GM20431 (cell line): Measurements from ENCODE around the gene ANKRD65.
"Not testable (repeated sequence)": the region's sequence is repeated elsewhere in the genome, so short reads cannot be mapped to it uniquely, and the experiment has no call there.

Experiments
- in situ Hi-C: fragments of 300-500 bp; cut with MseI, MboI; formaldehyde crosslinking; loops from one replicate; pipeline ENCODE4 v1.15.0; 2020; ENCODE audit warnings: low sequenced_read_pairs; ENCODE audit not compliant: unreplicated experiment

ANKRD65 gene

DNA sequence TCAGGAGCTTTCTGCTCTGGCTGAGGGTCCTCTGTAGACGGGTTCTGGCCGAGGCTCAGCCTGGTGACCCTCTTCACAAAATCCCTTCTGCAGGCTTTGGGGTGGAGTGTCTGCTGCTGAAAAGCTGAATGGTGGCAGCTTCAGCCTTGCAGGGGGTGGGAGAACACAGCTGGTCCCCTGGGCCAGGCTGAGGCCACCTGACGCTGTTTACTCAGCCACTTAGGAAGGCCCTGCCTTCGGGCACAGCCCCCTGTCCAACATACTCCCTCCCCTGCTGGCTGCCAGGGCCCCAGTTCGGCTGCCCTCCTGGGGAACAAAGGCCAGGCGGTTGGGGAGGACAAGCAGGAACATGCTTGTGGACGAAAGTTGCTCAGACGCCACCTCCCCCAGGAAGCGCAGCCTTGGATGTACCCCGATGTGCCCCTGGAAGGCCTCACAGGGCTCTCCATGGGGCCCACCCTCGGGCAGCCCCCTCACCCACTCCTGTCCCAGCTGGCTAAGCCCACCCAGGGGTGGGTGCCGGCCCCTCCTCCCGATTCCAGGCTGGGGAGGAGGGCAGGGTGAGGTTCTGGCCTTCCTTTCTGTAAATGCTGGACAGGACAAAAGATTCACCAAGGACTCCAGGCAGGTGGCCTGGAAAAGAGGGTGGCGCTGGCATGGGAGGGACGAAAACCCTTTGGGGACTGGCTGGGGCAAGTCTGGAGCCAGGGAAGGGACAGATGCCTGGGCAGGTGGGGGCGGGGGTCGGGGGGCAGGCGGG, at the start of gene ANKRD65:
Gene ANKRD65, minus strand, starts transcription at position 130 of the 760 bp plus-strand sequence. CDS start 271 bp downstream, outside the sequence.
- in situ Hi-C loops, result no loop called here

GRCh38 chr1:1468196-1468985, 47.3 kb upstream of the ANKRD65 start:
- in situ Hi-C loops, result not testable (repeated sequence)

GRCh38 chr1:1463312-1463711, 42.2 kb upstream of the ANKRD65 start:
- in situ Hi-C loops, result no loop called here

GRCh38 chr1:1462318-1462966, 41.4 kb upstream of the ANKRD65 start:
- in situ Hi-C loops, result no loop called here

- in situ Hi-C loops, result no loop called here
These were observed 40.7 kb upstream of the ANKRD65 start for GRCh38 chr1:1461721-1462317.

GRCh38 chr1:1460540-1461130, 39.6 kb upstream of the ANKRD65 start:
- in situ Hi-C loops, result no loop called here

DNA sequence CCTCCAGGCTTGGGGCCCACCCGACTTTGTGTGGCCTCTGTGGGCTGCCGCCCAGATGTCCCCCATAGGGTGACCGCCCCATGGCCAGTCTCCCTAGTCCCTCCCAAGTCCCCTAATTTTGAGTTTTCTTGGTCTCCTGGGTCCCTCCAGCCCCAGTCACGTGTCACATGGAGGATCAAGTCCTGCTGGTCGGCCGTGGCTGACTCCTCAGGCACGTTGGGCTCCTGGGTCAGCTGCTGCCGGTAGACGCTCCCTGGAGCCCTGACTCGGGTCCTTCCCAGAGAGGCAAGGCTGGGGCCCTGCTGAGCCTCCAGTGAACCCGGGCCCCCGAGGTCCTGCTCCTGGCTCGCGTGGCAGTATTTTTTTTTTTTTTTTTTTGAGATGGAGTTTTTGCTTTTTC, 38.6 kb upstream of the ANKRD65 start:
- in situ Hi-C loops, result not testable (repeated sequence)

DNA sequence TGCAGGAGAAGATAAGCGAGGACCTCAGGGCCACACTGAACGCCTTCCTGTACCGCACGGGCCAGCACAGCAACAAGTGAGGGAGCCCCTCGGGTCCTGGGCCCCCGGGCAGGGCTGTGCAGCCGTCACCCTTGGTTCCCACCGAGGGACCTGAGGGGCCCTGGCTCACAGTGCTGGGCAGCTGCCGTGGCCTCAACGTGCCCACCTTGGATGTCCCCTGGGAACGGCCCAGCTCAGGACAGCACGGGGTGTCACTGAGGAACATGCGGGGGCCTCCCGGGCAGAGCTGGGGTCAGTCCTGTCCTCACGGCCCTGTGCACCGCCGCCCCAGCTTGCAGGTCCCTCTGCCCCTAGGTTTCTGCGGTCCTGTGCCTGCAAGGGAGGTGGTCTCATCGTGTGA, 38.1 kb upstream of the ANKRD65 start:
- in situ Hi-C loops, result not testable (repeated sequence)

DNA sequence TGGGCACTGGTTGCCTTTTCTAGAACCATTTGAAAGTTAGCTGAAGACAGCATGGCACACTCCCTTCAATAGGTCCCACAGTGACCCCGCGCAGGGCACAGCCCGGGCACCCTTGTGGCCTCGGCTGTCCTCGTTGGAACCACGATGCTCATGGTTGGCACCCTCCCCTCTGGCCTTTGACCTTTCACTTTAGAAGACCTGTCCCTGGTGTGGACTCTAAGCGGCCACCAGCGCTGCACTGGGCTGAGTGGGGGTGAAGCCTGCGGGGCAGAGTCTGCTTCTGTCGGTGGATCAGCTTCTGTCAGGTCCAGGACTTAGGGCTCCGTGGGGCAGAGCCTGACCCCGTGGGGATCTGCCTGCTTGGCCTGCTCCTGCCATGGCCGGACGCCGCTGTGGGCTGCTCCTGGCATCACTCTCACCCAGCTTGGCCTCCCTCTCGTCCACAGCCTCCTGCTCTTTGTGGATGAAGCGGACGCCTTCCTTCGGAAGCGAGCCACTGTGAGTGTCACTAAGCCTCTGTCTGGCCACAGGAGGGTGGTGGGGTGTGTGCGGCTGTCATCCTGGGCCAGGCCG, 35.7 kb upstream of the ANKRD65 start:
- in situ Hi-C loops, result not testable (repeated sequence)

- in situ Hi-C loops, result not testable (repeated sequence)
These were observed 34.9 kb upstream of the ANKRD65 start for GRCh38 chr1:1455934-1456333.

DNA sequence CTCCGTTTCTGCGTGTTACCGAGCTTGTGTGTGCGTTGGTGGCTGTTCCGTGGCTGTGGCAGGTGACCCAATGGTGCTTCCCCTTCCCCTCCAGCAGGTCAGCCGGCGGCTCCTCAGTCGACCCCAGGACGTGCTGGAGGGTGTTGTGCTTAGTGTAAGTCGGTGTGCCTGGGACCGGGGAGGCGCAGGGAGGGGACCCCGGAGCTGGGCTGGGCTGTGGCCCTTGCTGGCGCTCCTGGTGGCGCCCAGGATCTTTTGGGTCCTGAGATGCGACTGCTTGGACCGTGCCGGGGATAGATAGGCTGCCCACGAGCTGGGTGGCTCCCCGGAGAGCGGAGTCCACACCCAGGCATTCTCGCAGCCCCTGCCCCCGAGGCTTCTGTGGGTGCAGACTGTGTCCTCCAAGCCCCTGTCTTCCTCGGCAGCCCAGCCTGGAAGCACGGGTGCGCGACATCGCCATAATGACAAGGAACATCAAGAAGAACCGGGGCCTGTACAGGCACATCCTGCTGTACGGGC, 34.3 kb upstream of the ANKRD65 start:
- in situ Hi-C loops, result no loop called here

DNA sequence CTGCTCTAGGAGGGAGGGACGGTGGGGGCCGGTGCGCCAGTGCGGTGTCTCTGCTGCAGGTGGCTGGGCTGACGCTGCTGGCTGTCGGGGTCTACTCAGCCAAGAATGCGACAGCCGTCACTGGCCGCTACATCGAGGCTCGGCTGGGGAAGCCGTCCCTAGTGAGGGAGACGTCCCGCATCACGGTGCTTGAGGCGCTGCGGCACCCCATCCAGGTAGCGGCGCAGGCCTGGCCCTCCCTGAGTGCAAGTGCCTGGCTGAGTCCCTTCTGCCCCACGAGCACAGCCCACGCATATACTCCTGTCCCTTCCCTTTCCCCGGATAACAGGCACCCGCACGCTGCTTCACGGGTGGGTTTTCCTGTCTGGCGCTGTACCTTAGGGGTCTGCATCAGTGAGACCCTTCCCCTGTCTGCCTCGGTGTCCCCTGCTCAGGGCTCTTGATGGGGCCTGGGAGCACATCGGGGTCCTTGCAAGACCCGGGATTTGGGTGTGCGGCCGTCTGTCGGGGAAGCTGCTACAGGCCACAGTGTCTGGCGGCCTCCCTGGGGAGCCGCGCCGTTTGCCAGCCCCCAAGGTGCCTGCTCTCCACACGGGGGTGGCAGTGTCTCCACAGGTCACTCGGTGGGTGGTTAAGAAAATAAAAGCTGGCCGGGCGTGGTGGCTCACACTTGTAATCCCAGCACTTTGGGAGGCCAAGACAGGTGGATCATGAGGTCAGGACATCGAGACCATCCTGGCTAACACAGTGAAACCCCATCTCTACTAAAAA, 33.4 kb upstream of the ANKRD65 start:
- in situ Hi-C loops, result not testable (repeated sequence)

DNA sequence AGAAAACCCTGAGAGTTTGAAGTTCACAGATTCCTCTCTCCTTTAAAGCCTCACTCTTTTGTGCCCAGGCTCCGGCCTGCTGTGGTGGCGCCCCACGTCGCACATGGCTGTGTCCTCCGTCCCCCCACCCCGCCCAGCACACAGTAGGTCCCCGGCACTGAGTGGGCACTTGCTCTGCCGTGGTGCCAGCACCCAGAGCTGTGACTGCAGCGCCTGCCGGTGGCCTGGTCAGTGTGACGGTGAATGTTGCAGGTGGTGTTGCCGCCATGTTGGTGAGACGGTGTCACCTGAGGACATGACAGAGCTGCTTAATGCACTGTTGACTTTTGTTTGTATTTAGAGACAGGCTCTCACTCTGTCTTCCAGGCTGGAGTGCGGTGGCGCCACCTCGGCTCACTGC, 31.8 kb upstream of the ANKRD65 start:
- in situ Hi-C loops, result no loop called here

- in situ Hi-C loops, result not testable (repeated sequence)
These were observed 31.3 kb upstream of the ANKRD65 start for GRCh38 chr1:1452365-1452739.

- in situ Hi-C loops, result no loop called here
These were observed 30.8 kb upstream of the ANKRD65 start for GRCh38 chr1:1451696-1452364.

DNA sequence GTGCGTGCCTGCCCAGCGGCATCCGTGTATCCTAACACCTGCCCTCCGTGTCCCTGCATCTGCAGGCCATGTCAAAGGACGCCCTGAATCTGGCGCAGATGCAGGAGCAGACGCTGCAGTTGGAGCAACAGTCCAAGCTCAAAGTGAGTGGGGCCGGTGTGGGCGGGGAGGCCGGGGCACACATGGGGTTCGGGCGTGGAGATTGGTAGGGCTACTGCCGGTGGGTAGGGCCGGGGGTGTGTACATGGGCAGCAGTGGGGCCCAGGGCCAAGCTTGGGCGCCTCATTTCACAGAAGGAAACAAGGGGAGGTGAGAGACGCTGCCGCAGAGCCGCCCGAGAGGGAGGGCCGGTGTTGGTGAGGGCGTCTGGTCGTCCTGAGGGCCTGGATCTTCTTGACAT, 29.5 kb upstream of the ANKRD65 start:
- in situ Hi-C loops, result not testable (repeated sequence)

DNA sequence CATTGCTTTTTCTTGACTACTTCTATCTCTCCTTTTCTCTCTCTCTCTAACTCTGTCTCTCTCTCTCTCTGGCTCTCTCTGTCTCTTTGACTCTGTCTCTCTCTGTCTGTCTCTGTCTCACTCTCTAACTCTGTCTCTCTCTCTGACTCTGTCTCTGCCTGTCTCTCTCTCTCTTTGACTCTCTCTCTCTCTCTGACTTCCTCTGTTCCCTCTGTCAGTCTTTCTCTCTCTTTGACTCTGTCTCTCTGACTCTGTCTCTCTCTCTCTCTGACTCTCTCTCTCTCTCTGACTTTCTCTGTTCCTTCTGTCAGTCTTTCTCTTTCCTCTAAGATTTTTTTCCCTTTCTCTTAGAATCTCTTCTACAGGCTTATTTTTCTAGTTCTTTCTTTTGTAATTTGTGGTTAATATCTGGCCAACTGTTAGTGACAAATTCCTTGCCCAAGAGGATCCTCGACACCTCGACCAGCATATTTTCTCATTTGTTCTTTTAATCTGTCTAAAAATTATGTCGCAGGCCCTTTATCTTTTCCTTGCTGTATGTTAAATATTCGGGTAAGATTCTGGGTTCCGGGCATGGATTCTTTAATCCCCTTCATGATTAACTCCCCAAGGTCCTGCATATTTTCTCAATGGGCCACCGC, 28.1 kb upstream of the ANKRD65 start, which contains the start of gene ATAD3C:
Gene ATAD3C, plus strand, starts transcription at position 591 of the 641 bp plus-strand sequence. CDS start 995 bp downstream, outside the sequence.
- in situ Hi-C loops, result no loop called here

- in situ Hi-C loops, result not testable (repeated sequence)
These were observed 25.6 kb upstream of the ANKRD65 start for GRCh38 chr1:1446631-1447030.
